ENCODE measurements around the gene ZNF268. TPM values are rescaled to one million over a fixed set of nuclear protein-coding genes. Genes with fewer than 3 reads are reported as not detected.

The ZNF268 gene
- total and polyA plus RNA-seq, 2 of the 8 experiments (the other 6 are each of a cell fraction or from before 2014, with no cell fraction given): 6.3 to 22.3 TPM

DNA sequence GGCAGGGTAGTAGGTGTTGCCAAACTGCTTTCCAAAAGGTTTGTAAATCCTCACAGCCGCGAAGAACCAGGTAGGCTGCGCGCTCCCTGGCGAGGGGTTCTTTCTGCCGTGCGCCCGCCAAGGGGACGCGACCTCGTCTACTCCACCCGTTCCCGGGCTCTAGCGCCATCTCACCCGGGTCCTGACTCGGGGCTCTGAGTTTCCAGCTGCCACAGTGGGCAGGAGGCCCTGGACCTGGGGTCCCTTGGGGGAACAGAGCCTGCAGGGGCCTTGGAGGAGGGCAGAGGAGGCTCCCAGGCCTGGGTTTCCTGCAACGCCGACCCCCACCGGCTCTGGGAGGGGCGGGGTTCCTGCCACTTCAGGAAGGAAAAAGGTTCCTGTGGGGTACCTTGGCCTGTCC lies 53.7 kb downstream of the ZNF268 start (continued):
- TF ChIP-seq, protein P1, sequence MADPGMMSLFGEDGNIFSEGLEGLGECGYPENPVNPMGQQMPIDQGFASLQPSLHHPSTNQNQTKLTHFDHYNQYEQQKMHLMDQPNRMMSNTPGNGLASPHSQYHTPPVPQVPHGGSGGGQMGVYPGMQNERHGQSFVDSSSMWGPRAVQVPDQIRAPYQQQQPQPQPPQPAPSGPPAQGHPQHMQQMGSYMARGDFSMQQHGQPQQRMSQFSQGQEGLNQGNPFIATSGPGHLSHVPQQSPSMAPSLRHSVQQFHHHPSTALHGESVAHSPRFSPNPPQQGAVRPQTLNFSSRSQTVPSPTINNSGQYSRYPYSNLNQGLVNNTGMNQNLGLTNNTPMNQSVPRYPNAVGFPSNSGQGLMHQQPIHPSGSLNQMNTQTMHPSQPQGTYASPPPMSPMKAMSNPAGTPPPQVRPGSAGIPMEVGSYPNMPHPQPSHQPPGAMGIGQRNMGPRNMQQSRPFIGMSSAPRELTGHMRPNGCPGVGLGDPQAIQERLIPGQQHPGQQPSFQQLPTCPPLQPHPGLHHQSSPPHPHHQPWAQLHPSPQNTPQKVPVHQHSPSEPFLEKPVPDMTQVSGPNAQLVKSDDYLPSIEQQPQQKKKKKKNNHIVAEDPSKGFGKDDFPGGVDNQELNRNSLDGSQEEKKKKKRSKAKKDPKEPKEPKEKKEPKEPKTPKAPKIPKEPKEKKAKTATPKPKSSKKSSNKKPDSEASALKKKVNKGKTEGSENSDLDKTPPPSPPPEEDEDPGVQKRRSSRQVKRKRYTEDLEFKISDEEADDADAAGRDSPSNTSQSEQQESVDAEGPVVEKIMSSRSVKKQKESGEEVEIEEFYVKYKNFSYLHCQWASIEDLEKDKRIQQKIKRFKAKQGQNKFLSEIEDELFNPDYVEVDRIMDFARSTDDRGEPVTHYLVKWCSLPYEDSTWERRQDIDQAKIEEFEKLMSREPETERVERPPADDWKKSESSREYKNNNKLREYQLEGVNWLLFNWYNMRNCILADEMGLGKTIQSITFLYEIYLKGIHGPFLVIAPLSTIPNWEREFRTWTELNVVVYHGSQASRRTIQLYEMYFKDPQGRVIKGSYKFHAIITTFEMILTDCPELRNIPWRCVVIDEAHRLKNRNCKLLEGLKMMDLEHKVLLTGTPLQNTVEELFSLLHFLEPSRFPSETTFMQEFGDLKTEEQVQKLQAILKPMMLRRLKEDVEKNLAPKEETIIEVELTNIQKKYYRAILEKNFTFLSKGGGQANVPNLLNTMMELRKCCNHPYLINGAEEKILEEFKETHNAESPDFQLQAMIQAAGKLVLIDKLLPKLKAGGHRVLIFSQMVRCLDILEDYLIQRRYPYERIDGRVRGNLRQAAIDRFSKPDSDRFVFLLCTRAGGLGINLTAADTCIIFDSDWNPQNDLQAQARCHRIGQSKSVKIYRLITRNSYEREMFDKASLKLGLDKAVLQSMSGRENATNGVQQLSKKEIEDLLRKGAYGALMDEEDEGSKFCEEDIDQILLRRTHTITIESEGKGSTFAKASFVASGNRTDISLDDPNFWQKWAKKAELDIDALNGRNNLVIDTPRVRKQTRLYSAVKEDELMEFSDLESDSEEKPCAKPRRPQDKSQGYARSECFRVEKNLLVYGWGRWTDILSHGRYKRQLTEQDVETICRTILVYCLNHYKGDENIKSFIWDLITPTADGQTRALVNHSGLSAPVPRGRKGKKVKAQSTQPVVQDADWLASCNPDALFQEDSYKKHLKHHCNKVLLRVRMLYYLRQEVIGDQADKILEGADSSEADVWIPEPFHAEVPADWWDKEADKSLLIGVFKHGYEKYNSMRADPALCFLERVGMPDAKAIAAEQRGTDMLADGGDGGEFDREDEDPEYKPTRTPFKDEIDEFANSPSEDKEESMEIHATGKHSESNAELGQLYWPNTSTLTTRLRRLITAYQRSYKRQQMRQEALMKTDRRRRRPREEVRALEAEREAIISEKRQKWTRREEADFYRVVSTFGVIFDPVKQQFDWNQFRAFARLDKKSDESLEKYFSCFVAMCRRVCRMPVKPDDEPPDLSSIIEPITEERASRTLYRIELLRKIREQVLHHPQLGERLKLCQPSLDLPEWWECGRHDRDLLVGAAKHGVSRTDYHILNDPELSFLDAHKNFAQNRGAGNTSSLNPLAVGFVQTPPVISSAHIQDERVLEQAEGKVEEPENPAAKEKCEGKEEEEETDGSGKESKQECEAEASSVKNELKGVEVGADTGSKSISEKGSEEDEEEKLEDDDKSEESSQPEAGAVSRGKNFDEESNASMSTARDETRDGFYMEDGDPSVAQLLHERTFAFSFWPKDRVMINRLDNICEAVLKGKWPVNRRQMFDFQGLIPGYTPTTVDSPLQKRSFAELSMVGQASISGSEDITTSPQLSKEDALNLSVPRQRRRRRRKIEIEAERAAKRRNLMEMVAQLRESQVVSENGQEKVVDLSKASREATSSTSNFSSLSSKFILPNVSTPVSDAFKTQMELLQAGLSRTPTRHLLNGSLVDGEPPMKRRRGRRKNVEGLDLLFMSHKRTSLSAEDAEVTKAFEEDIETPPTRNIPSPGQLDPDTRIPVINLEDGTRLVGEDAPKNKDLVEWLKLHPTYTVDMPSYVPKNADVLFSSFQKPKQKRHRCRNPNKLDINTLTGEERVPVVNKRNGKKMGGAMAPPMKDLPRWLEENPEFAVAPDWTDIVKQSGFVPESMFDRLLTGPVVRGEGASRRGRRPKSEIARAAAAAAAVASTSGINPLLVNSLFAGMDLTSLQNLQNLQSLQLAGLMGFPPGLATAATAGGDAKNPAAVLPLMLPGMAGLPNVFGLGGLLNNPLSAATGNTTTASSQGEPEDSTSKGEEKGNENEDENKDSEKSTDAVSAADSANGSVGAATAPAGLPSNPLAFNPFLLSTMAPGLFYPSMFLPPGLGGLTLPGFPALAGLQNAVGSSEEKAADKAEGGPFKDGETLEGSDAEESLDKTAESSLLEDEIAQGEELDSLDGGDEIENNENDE (IDR thresholded peaks at IDR 0.05; ENCODE audit: insufficient replicate concordance, low read length): no peak
- TF ChIP-seq, protein P2, sequence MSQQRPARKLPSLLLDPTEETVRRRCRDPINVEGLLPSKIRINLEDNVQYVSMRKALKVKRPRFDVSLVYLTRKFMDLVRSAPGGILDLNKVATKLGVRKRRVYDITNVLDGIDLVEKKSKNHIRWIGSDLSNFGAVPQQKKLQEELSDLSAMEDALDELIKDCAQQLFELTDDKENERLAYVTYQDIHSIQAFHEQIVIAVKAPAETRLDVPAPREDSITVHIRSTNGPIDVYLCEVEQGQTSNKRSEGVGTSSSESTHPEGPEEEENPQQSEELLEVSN (IDR thresholded peaks at IDR 0.05): no peak
- TF ChIP-seq BACH1 (IDR thresholded peaks at IDR 0.05; ENCODE audit: low read length) (no peak), RFX5 (IDR thresholded peaks at IDR 0.05; ENCODE audit: borderline replicate concordance, low read depth, low read length) (no peak)

Measured in H1 (cell line).